ENCODE results near the gene TCERG1L.

The TCERG1L gene

GRCh38 chr10:131224106-131224505, 87.4 kb downstream of the TCERG1L start:
- Histone ChIP-seq H3K9me3 (replicated peaks in 1 of 2; ENCODE audit: control insufficient read depth in 2 of 2, insufficient read depth in 1 of 2, low read depth in 1 of 2, low read length in 2 of 2) (no peaks in the 10 kb centered on the region), H3K9ac (ENCODE audit: low read depth, low read length, poor library complexity) (no peak overlapping the region), H2AK5ac (ENCODE audit: low read depth, low read length) (no peak overlapping the region), H3K27ac (replicated peaks; ENCODE audit: low read length) (no peak overlapping the region), H4K8ac (ENCODE audit: low read depth, low read length) (peak overlapping the region; percentile 32), H2AFZ (ENCODE audit: low read length) (no peak overlapping the region), H3K36me3 (replicated peaks in 1 of 2; ENCODE audit: control insufficient read depth in 2 of 2, insufficient read depth in 2 of 2, low read length in 2 of 2) (no peaks in the 10 kb centered on the region), H3K27me3 (ENCODE audit: control insufficient read depth in 3 of 3, insufficient read depth in 3 of 3, low read depth in 1 of 3, low read length in 3 of 3) (no peaks in the 10 kb centered on the region), H3K4ac (ENCODE audit: low read length) (no peak overlapping the region), H2BK12ac (ENCODE audit: low read length) (no peak overlapping the region), H2BK15ac (ENCODE audit: low read length) (no peak overlapping the region), H3K4me3 (ENCODE audit: low read length in 2 of 2) (no peak overlapping the region), H4K91ac (ENCODE audit: low read depth, low read length, poor library complexity) (no peak overlapping the region), H3K4me1 (ENCODE audit: control insufficient read depth in 2 of 2, insufficient read depth in 1 of 2, low read depth in 1 of 2, low read length in 2 of 2) (peaks cover 0 to 1% of the 10 kb centered on the region in 2 donors), H3K79me1 (ENCODE audit: low read depth, low read length) (no peaks in the 10 kb centered on the region), H2BK120ac (ENCODE audit: low read depth, low read length) (no peak overlapping the region), H3K23ac (ENCODE audit: low read depth, low read length, poor library complexity) (peak overlapping the region; percentile 52), H2BK5ac (ENCODE audit: low read length) (no peak overlapping the region), H3K14ac (ENCODE audit: low read length) (no peak overlapping the region), H3K18ac (ENCODE audit: low read length) (no peak overlapping the region), H3K4me2 (ENCODE audit: insufficient read depth, low read length, poor library complexity, severe bottlenecking) (no peak overlapping the region)
- WGBS, 2 donors (ENCODE audit: extremely low coverage in 2 of 2, insufficient read length in 2 of 2, insufficient replicate concordance in 1 of 2) = no CpG with 5 or more reads among the region's 8 CpGs
- no peak for DNase-seq (ENCODE audit: low spot score)

- Histone ChIP-seq H3K9me3 (replicated peaks in 1 of 2; ENCODE audit: control insufficient read depth in 2 of 2, insufficient read depth in 1 of 2, low read depth in 1 of 2, low read length in 2 of 2) (no peaks in the 10 kb centered on the region), H2BK5ac (ENCODE audit: low read length) (no peak overlapping the region), H3K79me1 (ENCODE audit: low read depth, low read length) (no peaks in the 10 kb centered on the region), H3K18ac (ENCODE audit: low read length) (no peak overlapping the region), H3K36me3 (replicated peaks in 1 of 2; ENCODE audit: control insufficient read depth in 2 of 2, insufficient read depth in 2 of 2, low read length in 2 of 2) (no peaks in the 10 kb centered on the region), H3K4ac (ENCODE audit: low read length) (no peak overlapping the region), H2AFZ (ENCODE audit: low read length) (no peak overlapping the region), H2BK15ac (ENCODE audit: low read length) (no peak overlapping the region), H2BK12ac (ENCODE audit: low read length) (no peak overlapping the region), H3K9ac (ENCODE audit: low read depth, low read length, poor library complexity) (no peak overlapping the region), H3K4me2 (ENCODE audit: insufficient read depth, low read length, poor library complexity, severe bottlenecking) (no peak overlapping the region), H3K23ac (ENCODE audit: low read depth, low read length, poor library complexity) (no peak overlapping the region), H4K91ac (ENCODE audit: low read depth, low read length, poor library complexity) (no peak overlapping the region), H3K4me3 (ENCODE audit: low read length in 2 of 2) (no peak overlapping the region), H2BK120ac (ENCODE audit: low read depth, low read length) (no peak overlapping the region), H3K14ac (ENCODE audit: low read length) (no peak overlapping the region), H2AK5ac (ENCODE audit: low read depth, low read length) (no peak overlapping the region), H3K27ac (replicated peaks; ENCODE audit: low read length) (no peak overlapping the region), H4K8ac (ENCODE audit: low read depth, low read length) (no peak overlapping the region), H3K27me3 (ENCODE audit: control insufficient read depth in 3 of 3, insufficient read depth in 3 of 3, low read depth in 1 of 3, low read length in 3 of 3) (no peaks in the 10 kb centered on the region), H3K4me1 (ENCODE audit: control insufficient read depth in 2 of 2, insufficient read depth in 1 of 2, low read depth in 1 of 2, low read length in 2 of 2) (peaks cover 0 to 1% of the 10 kb centered on the region in 2 donors)
- no peak for DNase-seq (ENCODE audit: low spot score)
- WGBS, 2 donors (ENCODE audit: extremely low coverage in 2 of 2, insufficient read length in 2 of 2, insufficient replicate concordance in 1 of 2) = no CpG with 5 or more reads among the region's 4 CpGs
These were observed 88.1 kb downstream of the TCERG1L start for GRCh38 chr10:131223422-131223821.

DNA sequence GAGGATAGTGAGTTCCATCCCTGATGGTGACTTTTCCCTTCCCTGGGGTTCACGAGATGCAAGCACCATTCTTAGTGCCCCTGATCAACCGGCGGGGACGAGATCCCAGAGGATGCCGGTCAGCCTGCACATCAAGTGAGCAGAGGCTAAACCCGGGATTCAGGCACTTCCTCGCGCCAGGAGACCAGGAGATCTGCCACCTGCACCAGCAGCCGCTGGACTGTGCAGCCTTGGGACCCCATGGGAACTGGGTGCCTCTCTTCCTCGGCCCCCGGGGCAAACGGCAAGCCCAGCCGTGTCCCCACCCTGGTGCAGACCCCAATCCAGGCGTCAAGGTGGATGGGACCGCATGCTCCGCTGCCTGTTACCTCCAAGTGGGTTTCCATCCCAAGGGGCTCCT, 88.5 kb downstream of the TCERG1L start:
- peaks cover 0 to 1% of the 10 kb centered on the region in 2 donors for H3K4me1 ChIP-seq (ENCODE audit: control insufficient read depth in 2 of 2, insufficient read depth in 1 of 2, low read depth in 1 of 2, low read length in 2 of 2)
- no peak overlapping the region for H2AFZ ChIP-seq (ENCODE audit: low read length)
- no peaks in the 10 kb centered on the region for H3K27me3 ChIP-seq (ENCODE audit: control insufficient read depth in 3 of 3, insufficient read depth in 3 of 3, low read depth in 1 of 3, low read length in 3 of 3)
- no peak overlapping the region for H4K8ac ChIP-seq (ENCODE audit: low read depth, low read length)
- H2BK5ac ChIP-seq (ENCODE audit: low read length) = no peak overlapping the region
- no peak for DNase-seq (ENCODE audit: low spot score)
- peak overlapping the region; percentile 67 for H3K18ac ChIP-seq (ENCODE audit: low read length)
- no peaks in the 10 kb centered on the region for H3K79me1 ChIP-seq (ENCODE audit: low read depth, low read length)
- no peak overlapping the region for H3K4me2 ChIP-seq (ENCODE audit: insufficient read depth, low read length, poor library complexity, severe bottlenecking)
- WGBS, 2 donors (ENCODE audit: extremely low coverage in 2 of 2, insufficient read length in 2 of 2, insufficient replicate concordance in 1 of 2) = no CpG with 5 or more reads among the region's 16 CpGs
- H3K23ac ChIP-seq (ENCODE audit: low read depth, low read length, poor library complexity) = no peak overlapping the region
- peak overlapping the region; percentile 70 for H3K9ac ChIP-seq (ENCODE audit: low read depth, low read length, poor library complexity)
- no peak overlapping the region for H2BK15ac ChIP-seq (ENCODE audit: low read length)
- H2AK5ac ChIP-seq (ENCODE audit: low read depth, low read length) = peak overlapping the region; percentile 71
- no peak overlapping the region for H2BK120ac ChIP-seq (ENCODE audit: low read depth, low read length)
- H4K91ac ChIP-seq (ENCODE audit: low read depth, low read length, poor library complexity) = no peak overlapping the region
- H2BK12ac ChIP-seq (ENCODE audit: low read length) = no peak overlapping the region
- H3K9me3 ChIP-seq (replicated peaks in 1 of 2; ENCODE audit: control insufficient read depth in 2 of 2, insufficient read depth in 1 of 2, low read depth in 1 of 2, low read length in 2 of 2) = no peaks in the 10 kb centered on the region
- H3K36me3 ChIP-seq (replicated peaks in 1 of 2; ENCODE audit: control insufficient read depth in 2 of 2, insufficient read depth in 2 of 2, low read length in 2 of 2) = no peaks in the 10 kb centered on the region
- H3K4me3 ChIP-seq (ENCODE audit: low read length in 2 of 2) = no peak overlapping the region
- H3K27ac ChIP-seq (replicated peaks; ENCODE audit: low read length) = no peak overlapping the region
- H3K4ac ChIP-seq (ENCODE audit: low read length) = no peak overlapping the region
- no peak overlapping the region for H3K14ac ChIP-seq (ENCODE audit: low read length)

GRCh38 chr10:131221632-131222277, 89.8 kb downstream of the TCERG1L start:
- Histone ChIP-seq H2AFZ (ENCODE audit: low read length) (no peak overlapping the region), H3K27me3 (ENCODE audit: control insufficient read depth in 3 of 3, insufficient read depth in 3 of 3, low read depth in 1 of 3, low read length in 3 of 3) (no peaks in the 10 kb centered on the region), H3K79me1 (ENCODE audit: low read depth, low read length) (no peaks in the 10 kb centered on the region), H3K18ac (ENCODE audit: low read length) (peak overlapping the region; percentile 45), H3K36me3 (replicated peaks in 1 of 2; ENCODE audit: control insufficient read depth in 2 of 2, insufficient read depth in 2 of 2, low read length in 2 of 2) (no peaks in the 10 kb centered on the region), H4K91ac (ENCODE audit: low read depth, low read length, poor library complexity) (no peak overlapping the region), H3K9me3 (replicated peaks in 1 of 2; ENCODE audit: control insufficient read depth in 2 of 2, insufficient read depth in 1 of 2, low read depth in 1 of 2, low read length in 2 of 2) (peaks cover 0 to 1% of the 10 kb centered on the region in 2 donors), H4K8ac (ENCODE audit: low read depth, low read length) (no peak overlapping the region), H2BK12ac (ENCODE audit: low read length) (no peak overlapping the region), H2BK120ac (ENCODE audit: low read depth, low read length) (no peak overlapping the region), H3K9ac (ENCODE audit: low read depth, low read length, poor library complexity) (no peak overlapping the region), H3K14ac (ENCODE audit: low read length) (no peak overlapping the region), H3K4ac (ENCODE audit: low read length) (no peak overlapping the region), H3K4me1 (ENCODE audit: control insufficient read depth in 2 of 2, insufficient read depth in 1 of 2, low read depth in 1 of 2, low read length in 2 of 2) (peaks cover 0 to 4% of the 10 kb centered on the region in 2 donors), H3K4me3 (ENCODE audit: low read length in 2 of 2) (no peak overlapping the region), H3K23ac (ENCODE audit: low read depth, low read length, poor library complexity) (no peak overlapping the region), H2BK15ac (ENCODE audit: low read length) (no peak overlapping the region), H3K27ac (replicated peaks; ENCODE audit: low read length) (no peak overlapping the region), H2AK5ac (ENCODE audit: low read depth, low read length) (no peak overlapping the region), H2BK5ac (ENCODE audit: low read length) (no peak overlapping the region), H3K4me2 (ENCODE audit: insufficient read depth, low read length, poor library complexity, severe bottlenecking) (no peak overlapping the region)
- WGBS, 2 donors (ENCODE audit: extremely low coverage in 2 of 2, insufficient read length in 2 of 2, insufficient replicate concordance in 1 of 2) = no CpG with 5 or more reads among the region's 23 CpGs
- DNase-seq (ENCODE audit: low spot score) = no peak

All from neuronal stem cell (in vitro differentiated cells).